SH-SY5Y (cell line): ENCODE data around the gene NPR3.

Experiments used
- GATA2 ChIP-seq: IDR thresholded peaks from 2 replicates; pipeline ENCODE4 v1.6.1; 2011; ENCODE audit warnings: mild to moderate bottlenecking, low read depth, low read length
- GATA3 ChIP-seq: IDR thresholded peaks from 2 replicates; pipeline ENCODE4 v1.6.1; 2011; ENCODE audit warnings: low read depth, mild to moderate bottlenecking, low read length, moderate library complexity

DNA sequence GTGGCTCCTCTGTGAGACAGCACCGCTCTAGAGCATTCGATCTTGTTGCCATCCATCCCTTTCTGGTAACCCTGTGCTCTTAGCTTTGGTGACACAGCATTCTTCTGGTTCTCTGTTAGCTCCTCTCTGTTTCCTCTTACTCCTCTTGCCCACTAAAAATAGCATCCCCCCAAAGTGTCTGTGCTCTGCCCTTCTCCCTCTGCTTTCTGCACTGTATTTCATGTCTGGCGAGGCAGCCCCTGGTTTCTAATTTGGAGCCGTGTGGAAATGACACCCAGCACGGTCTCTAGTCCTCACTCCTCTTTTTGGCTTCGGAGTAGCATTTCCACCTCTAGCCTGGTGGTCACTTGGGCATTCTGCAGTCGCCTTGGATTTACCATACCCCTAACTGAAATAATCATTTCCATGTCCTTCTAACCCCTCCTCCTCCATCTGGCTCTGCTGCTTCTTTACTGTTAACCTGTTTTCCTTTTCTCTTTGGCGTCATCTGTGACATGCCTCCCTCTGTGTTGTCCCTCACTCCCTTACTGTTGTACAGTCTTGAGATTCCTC is 23.8 kb downstream of the NPR3 start:
- no peak for TF ChIP-seq GATA2
- no peak for TF ChIP-seq GATA3
